HL-60 (cell line): ENCODE measurements around the gene PNMA6E.

Experiments
- GABPA ChIP-seq: IDR thresholded peaks from 2 replicates; pipeline ENCODE4 v1.6.1; 2012; ENCODE audit warnings: low read depth
- POLR2AphosphoS5 ChIP-seq: IDR thresholded peaks from 2 replicates; pipeline ENCODE4 v1.6.1; 2012; ENCODE audit warnings: low read depth
- TF ChIP-seq, protein P1 (sequence below): IDR thresholded peaks from one replicate; pipeline ENCODE4 v1.5.1; 2011; ENCODE audit warnings: low read length, control low read depth, inconsistent platforms; ENCODE audit not compliant: insufficient read depth
- TF ChIP-seq, protein P2 (sequence below): IDR thresholded peaks from 2 replicates; pipeline ENCODE4 v1.6.1; 2012; ENCODE audit warnings: low read depth; ENCODE audit not compliant: insufficient replicate concordance

DNA sequence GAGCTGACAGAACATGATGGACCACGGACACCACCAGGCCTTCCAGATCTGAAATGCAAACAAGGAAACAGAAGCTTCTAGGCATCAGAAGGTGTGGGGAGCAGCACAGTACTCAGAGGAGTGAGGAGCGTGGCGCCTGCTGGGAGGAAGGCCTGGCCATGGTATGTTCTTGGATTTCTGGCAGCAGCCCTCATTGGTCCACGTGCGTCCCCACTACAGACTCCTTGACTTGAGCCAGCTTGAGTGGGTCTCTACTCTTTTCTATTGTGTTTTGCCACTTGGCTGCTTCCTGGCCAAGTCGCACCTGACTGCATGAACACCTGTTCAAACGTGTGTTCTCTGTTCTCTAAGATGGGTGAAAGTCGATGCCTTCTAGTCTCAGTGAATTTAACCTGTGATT lies 49.2 kb downstream of the PNMA6E start:
- TF ChIP-seq, protein P1, sequence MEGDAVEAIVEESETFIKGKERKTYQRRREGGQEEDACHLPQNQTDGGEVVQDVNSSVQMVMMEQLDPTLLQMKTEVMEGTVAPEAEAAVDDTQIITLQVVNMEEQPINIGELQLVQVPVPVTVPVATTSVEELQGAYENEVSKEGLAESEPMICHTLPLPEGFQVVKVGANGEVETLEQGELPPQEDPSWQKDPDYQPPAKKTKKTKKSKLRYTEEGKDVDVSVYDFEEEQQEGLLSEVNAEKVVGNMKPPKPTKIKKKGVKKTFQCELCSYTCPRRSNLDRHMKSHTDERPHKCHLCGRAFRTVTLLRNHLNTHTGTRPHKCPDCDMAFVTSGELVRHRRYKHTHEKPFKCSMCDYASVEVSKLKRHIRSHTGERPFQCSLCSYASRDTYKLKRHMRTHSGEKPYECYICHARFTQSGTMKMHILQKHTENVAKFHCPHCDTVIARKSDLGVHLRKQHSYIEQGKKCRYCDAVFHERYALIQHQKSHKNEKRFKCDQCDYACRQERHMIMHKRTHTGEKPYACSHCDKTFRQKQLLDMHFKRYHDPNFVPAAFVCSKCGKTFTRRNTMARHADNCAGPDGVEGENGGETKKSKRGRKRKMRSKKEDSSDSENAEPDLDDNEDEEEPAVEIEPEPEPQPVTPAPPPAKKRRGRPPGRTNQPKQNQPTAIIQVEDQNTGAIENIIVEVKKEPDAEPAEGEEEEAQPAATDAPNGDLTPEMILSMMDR = no peak
- TF ChIP-seq POLR2AphosphoS5 (no peak), GABPA (no peak)
- TF ChIP-seq, protein P2, sequence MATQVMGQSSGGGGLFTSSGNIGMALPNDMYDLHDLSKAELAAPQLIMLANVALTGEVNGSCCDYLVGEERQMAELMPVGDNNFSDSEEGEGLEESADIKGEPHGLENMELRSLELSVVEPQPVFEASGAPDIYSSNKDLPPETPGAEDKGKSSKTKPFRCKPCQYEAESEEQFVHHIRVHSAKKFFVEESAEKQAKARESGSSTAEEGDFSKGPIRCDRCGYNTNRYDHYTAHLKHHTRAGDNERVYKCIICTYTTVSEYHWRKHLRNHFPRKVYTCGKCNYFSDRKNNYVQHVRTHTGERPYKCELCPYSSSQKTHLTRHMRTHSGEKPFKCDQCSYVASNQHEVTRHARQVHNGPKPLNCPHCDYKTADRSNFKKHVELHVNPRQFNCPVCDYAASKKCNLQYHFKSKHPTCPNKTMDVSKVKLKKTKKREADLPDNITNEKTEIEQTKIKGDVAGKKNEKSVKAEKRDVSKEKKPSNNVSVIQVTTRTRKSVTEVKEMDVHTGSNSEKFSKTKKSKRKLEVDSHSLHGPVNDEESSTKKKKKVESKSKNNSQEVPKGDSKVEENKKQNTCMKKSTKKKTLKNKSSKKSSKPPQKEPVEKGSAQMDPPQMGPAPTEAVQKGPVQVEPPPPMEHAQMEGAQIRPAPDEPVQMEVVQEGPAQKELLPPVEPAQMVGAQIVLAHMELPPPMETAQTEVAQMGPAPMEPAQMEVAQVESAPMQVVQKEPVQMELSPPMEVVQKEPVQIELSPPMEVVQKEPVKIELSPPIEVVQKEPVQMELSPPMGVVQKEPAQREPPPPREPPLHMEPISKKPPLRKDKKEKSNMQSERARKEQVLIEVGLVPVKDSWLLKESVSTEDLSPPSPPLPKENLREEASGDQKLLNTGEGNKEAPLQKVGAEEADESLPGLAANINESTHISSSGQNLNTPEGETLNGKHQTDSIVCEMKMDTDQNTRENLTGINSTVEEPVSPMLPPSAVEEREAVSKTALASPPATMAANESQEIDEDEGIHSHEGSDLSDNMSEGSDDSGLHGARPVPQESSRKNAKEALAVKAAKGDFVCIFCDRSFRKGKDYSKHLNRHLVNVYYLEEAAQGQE = no peak
